SK-N-SH (cell line): ENCODE data around the gene HHATL. TPM values are rescaled to one million over a fixed set of nuclear protein-coding genes. Genes with fewer than 3 reads are reported as not detected.

Source experiments
- CTCF ChIA-PET: fragments of 300-600, 350-600 bp; formaldehyde crosslinking; extraction: SDS; loops from one replicate; lab custom pipeline; 2021; lab: Yijun Ruan, JAX
- POLR2A ChIA-PET: fragments of 350-600 bp; sonication (Branson Sonifier 250); formaldehyde crosslinking; extraction: SDS; loops from one replicate; lab custom pipeline; 2020; ENCODE audit warnings: antibody characterized with exemption, inconsistent platforms; lab: Yijun Ruan, JAX
- DNase-seq: peaks from one replicate; pipeline ENCODE4 v3.0.0; 2012
- H2AFZ ChIP-seq: fragments of 200-600 bp; sonication (generic); 2 replicates; pipeline ENCODE4 v1.8.1; 2016; ENCODE audit warnings: antibody characterized with exemption, mild to moderate bottlenecking, low read depth
- H3F3A ChIP-seq: fragments of 200-600 bp; sonication (generic); replicated peaks from 2 replicates; pipeline ENCODE3; 2016; ENCODE audit warnings: antibody characterized with exemption, mild to moderate bottlenecking; ENCODE audit not compliant: insufficient read depth
- H3K27ac ChIP-seq, 2 experiments: fragments of 200-500 bp in 1 of 2; fragments of 200-600 bp in 1 of 2; sonication (Bioruptor generic) in 1 of 2; sonication (generic), shearing (Covaris generic) in 1 of 2; 2 replicates each; pipeline versions ENCODE4 v1.5.1 to v1.6.1; 2014 to 2016; ENCODE audit warnings: low read depth in 2 of 2, inconsistent platforms in 1 of 2, low read length in 1 of 2, mild to moderate bottlenecking in 1 of 2, mixed read lengths in 1 of 2
- H3K27me3 ChIP-seq: fragments of 200-600 bp; sonication (generic), shearing (Covaris generic); 2 replicates; pipeline ENCODE4 v1.6.1; 2016; ENCODE audit warnings: mixed run types; ENCODE audit not compliant: insufficient read depth
- H3K36me3 ChIP-seq, 2 experiments: fragments of 200-500 bp in 1 of 2; fragments of 200-600 bp in 1 of 2; sonication (Bioruptor generic) in 1 of 2; sonication (generic) in 1 of 2; replicated peaks in 1 of 2; 2 replicates each; pipeline versions ENCODE3 to v1.5.1; 2014 to 2016; ENCODE audit warnings: low read length in 1 of 2, mild to moderate bottlenecking in 1 of 2; ENCODE audit not compliant: insufficient read depth in 2 of 2, control insufficient read depth in 1 of 2
- H3K4me1 ChIP-seq, 2 experiments: fragments of 200-500 bp in 1 of 2; fragments of 200-600 bp in 1 of 2; sonication (Bioruptor generic) in 1 of 2; sonication (generic), shearing (Covaris generic) in 1 of 2; 2 replicates each; pipeline versions ENCODE4 v1.5.1 to v1.6.1; 2014 to 2016; ENCODE audit warnings: low read depth in 1 of 2, low read length in 1 of 2, mixed run types in 1 of 2; ENCODE audit not compliant: insufficient read depth in 2 of 2, control insufficient read depth in 1 of 2
- H3K4me2 ChIP-seq: fragments of 200-600 bp; sonication (generic), shearing (Covaris generic); 2 replicates; pipeline ENCODE4 v1.6.1; 2017; ENCODE audit warnings: mixed run types
- H3K4me3 ChIP-seq, 2 experiments: fragments of 200-500 bp in 1 of 2; fragments of 200-600 bp in 1 of 2; sonication (Bioruptor generic) in 1 of 2; sonication (generic), shearing (Covaris generic) in 1 of 2; 2 replicates each; pipeline versions ENCODE4 v1.5.1 to v1.8.1; 2014 to 2016; ENCODE audit warnings: low read depth in 2 of 2, inconsistent platforms in 1 of 2, low read length in 1 of 2, mild to moderate bottlenecking in 1 of 2, mixed read lengths in 1 of 2, moderate library complexity in 1 of 2
- H3K79me2 ChIP-seq: fragments of 200-600 bp; sonication (generic); 2 replicates; pipeline ENCODE4 v1.8.1; 2017; ENCODE audit warnings: mild to moderate bottlenecking; ENCODE audit not compliant: insufficient read depth
- H3K9ac ChIP-seq: fragments of 200-600 bp; sonication (generic); 2 replicates; pipeline ENCODE4 v1.6.1; 2017; ENCODE audit warnings: mixed run types
- H3K9me2 ChIP-seq: fragments of 200-600 bp; sonication (generic); 2 replicates; pipeline ENCODE4 v1.6.1; 2017; ENCODE audit warnings: mixed run types
- H3K9me3 ChIP-seq: fragments of 200-600 bp; sonication (generic); 2 replicates; pipeline ENCODE4 v1.6.1; 2017; ENCODE audit warnings: mixed run types, mild to moderate bottlenecking, moderate library complexity
- H4K20me1 ChIP-seq: fragments of 200-600 bp; sonication (generic); 2 replicates; pipeline ENCODE4 v1.6.1; 2017; ENCODE audit warnings: mild to moderate bottlenecking, mixed run types; ENCODE audit not compliant: insufficient read depth
- ELF1 ChIP-seq: IDR thresholded peaks from 2 replicates; pipeline ENCODE4 v1.4.0; 2012
- EP300 ChIP-seq, 2 experiments: IDR thresholded peaks; 2 replicates each; pipeline versions ENCODE4 v1.4.0 to v1.6.1; 2012; ENCODE audit warnings: borderline replicate concordance in 1 of 2, low read depth in 1 of 2, low read length in 1 of 2
- GABPA ChIP-seq: IDR thresholded peaks from 2 replicates; pipeline ENCODE4 v1.4.0; 2012; ENCODE audit warnings: low read depth, mild to moderate bottlenecking
- JUND ChIP-seq: IDR thresholded peaks from 2 replicates; pipeline ENCODE4 v1.4.0; 2012
- RXRA ChIP-seq: IDR thresholded peaks from 2 replicates; pipeline ENCODE4 v1.4.0; 2012; ENCODE audit warnings: low read depth, mild to moderate bottlenecking, borderline replicate concordance
- TAF1 ChIP-seq: IDR thresholded peaks from 2 replicates; pipeline ENCODE4 v1.6.1; 2012; ENCODE audit warnings: low read depth, mild to moderate bottlenecking, low read length, moderate library complexity, borderline replicate concordance
- TEAD4 ChIP-seq: IDR thresholded peaks from 2 replicates; pipeline ENCODE4 v1.4.0; 2012; ENCODE audit warnings: mild to moderate bottlenecking, borderline replicate concordance; ENCODE audit not compliant: insufficient read depth
- USF1 ChIP-seq: IDR thresholded peaks from 2 replicates; pipeline ENCODE4 v1.4.0; 2012; ENCODE audit warnings: low read depth, borderline replicate concordance
- WGBS: methylation state at CpG from one replicate; pipeline ENCODE4 v1.1.6; 2017; ENCODE audit warnings: low lambda C conversion rate; 5-methylcytosine and 5-hydroxymethylcytosine counted together
- polyA plus RNA-seq, 3 experiments: library from polyadenylated mRNA; depleted of rRNA; stranded (reverse); fragments of >200 nt; gene quantifications; 2 replicates each; pipeline ENCODE4 v1.2.3, GENCODE V29; 2012
- TF ChIP-seq, protein P1 (sequence below): fragments of 150-350 bp; IDR thresholded peaks from 2 replicates; pipeline ENCODE4 v1.6.1; 2017; ENCODE audit warnings: antibody characterized with exemption, low read length, low read depth, borderline replicate concordance
- TF ChIP-seq, protein P2 (sequence below): IDR thresholded peaks from 2 replicates; pipeline ENCODE4; 2012
- TF ChIP-seq, protein P3 (sequence below): IDR thresholded peaks from 2 replicates; pipeline ENCODE4 v1.4.0; 2012; ENCODE audit warnings: low read depth, borderline replicate concordance
- TF ChIP-seq, protein P4 (sequence below): fragments of 150-350 bp; IDR thresholded peaks from 2 replicates; pipeline ENCODE4 v1.6.1; 2016; ENCODE audit warnings: mild to moderate bottlenecking, low read depth, low read length

HHATL gene, protein sequence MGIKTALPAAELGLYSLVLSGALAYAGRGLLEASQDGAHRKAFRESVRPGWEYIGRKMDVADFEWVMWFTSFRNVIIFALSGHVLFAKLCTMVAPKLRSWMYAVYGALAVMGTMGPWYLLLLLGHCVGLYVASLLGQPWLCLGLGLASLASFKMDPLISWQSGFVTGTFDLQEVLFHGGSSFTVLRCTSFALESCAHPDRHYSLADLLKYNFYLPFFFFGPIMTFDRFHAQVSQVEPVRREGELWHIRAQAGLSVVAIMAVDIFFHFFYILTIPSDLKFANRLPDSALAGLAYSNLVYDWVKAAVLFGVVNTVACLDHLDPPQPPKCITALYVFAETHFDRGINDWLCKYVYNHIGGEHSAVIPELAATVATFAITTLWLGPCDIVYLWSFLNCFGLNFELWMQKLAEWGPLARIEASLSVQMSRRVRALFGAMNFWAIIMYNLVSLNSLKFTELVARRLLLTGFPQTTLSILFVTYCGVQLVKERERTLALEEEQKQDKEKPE
- polyA plus RNA-seq (2012; rRNA removed): not detected in 2 replicates
- polyA plus RNA-seq (2012; cell fraction: cytosol; rRNA removed): not detected in 2 replicates
- polyA plus RNA-seq (2012; cell fraction: nucleus; rRNA removed): 0.09 TPM in 1 of 2 replicates, not detected in the other

GRCh38 chr3:42702066-42702951 is at the start of gene HHATL:
Gene HHATL (minus strand): TSS chr3:42702798. CDS start chr3:42700826, 1,972 bp downstream.
- Histone ChIP-seq H3K4me3 (no peak within 1 kb of the TSS), H2AFZ (no peak within 1 kb of the TSS), H3K4me2 (no peak within 1 kb of the TSS), H3K27me3 (no peaks in the 10 kb centered on the region), H3K9me2 (no peaks in the 10 kb centered on the region), H3K9me3 (no peaks in the 10 kb centered on the region), H3K27ac (no peak within 1 kb of the TSS), H4K20me1 (no peaks in the 10 kb centered on the region), H3K36me3 (no peaks in the 10 kb centered on the region), H3K9ac (no peak within 1 kb of the TSS), H3K79me2 (no peaks in the 10 kb centered on the region), H3F3A (no peaks in the 10 kb centered on the region), H3K4me1 (no peaks in the 10 kb centered on the region; a peak in 1 of 4 replicates)
- ChIA-PET POLR2A (no interaction called here), CTCF (interaction anchor here (0.6 to 2.1 kb wide), 3 partner anchors 26 to 65 kb away, joined by 3 to 6 read pairs (median 4); no protein-coding TSS in a partner anchor)
- WGBS: 78% methylated on average over 5 of the region's 21 CpGs
- peak; percentile 32 for DNase-seq
- TF ChIP-seq, protein P1, sequence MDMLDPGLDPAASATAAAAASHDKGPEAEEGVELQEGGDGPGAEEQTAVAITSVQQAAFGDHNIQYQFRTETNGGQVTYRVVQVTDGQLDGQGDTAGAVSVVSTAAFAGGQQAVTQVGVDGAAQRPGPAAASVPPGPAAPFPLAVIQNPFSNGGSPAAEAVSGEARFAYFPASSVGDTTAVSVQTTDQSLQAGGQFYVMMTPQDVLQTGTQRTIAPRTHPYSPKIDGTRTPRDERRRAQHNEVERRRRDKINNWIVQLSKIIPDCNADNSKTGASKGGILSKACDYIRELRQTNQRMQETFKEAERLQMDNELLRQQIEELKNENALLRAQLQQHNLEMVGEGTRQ: no peak
- TF ChIP-seq TEAD4 (no peak), RXRA (no peak), USF1 (no peak), JUND (no peak), GABPA (no peak), TAF1 (no peak), EP300 (IDR thresholded peaks at IDR 0.05; ENCODE audit: borderline replicate concordance in 1 of 2, low read depth in 1 of 2, low read length in 1 of 2) (no peak), ELF1 (no peak)
- TF ChIP-seq, protein P2, sequence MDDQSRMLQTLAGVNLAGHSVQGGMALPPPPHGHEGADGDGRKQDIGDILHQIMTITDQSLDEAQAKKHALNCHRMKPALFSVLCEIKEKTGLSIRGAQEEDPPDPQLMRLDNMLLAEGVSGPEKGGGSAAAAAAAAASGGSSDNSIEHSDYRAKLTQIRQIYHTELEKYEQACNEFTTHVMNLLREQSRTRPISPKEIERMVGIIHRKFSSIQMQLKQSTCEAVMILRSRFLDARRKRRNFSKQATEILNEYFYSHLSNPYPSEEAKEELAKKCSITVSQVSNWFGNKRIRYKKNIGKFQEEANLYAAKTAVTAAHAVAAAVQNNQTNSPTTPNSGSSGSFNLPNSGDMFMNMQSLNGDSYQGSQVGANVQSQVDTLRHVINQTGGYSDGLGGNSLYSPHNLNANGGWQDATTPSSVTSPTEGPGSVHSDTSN: no peak
- TF ChIP-seq, protein P3, sequence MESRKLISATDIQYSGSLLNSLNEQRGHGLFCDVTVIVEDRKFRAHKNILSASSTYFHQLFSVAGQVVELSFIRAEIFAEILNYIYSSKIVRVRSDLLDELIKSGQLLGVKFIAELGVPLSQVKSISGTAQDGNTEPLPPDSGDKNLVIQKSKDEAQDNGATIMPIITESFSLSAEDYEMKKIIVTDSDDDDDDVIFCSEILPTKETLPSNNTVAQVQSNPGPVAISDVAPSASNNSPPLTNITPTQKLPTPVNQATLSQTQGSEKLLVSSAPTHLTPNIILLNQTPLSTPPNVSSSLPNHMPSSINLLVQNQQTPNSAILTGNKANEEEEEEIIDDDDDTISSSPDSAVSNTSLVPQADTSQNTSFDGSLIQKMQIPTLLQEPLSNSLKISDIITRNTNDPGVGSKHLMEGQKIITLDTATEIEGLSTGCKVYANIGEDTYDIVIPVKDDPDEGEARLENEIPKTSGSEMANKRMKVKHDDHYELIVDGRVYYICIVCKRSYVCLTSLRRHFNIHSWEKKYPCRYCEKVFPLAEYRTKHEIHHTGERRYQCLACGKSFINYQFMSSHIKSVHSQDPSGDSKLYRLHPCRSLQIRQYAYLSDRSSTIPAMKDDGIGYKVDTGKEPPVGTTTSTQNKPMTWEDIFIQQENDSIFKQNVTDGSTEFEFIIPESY: no peak
- TF ChIP-seq, protein P4, sequence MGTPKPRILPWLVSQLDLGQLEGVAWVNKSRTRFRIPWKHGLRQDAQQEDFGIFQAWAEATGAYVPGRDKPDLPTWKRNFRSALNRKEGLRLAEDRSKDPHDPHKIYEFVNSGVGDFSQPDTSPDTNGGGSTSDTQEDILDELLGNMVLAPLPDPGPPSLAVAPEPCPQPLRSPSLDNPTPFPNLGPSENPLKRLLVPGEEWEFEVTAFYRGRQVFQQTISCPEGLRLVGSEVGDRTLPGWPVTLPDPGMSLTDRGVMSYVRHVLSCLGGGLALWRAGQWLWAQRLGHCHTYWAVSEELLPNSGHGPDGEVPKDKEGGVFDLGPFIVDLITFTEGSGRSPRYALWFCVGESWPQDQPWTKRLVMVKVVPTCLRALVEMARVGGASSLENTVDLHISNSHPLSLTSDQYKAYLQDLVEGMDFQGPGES: no peak
